DMS53 treated with DMSO at 0.1 percent for 48 hours (cell line): ENCODE measurements around the gene C1S.
A peak's percentile ranks its signal among the peaks of the same experiment; 100 is the strongest.
"Not testable (repeated sequence)": the region's sequence is repeated elsewhere in the genome, so short reads cannot be mapped to it uniquely, and the experiment has no call there.

Experiments used
- DNase-seq: peaks from one replicate; lab custom pipeline; 2025; ENCODE audit not compliant: unreplicated experiment; lab: John Stamatoyannopoulos, UW

Gene C1S

DNA sequence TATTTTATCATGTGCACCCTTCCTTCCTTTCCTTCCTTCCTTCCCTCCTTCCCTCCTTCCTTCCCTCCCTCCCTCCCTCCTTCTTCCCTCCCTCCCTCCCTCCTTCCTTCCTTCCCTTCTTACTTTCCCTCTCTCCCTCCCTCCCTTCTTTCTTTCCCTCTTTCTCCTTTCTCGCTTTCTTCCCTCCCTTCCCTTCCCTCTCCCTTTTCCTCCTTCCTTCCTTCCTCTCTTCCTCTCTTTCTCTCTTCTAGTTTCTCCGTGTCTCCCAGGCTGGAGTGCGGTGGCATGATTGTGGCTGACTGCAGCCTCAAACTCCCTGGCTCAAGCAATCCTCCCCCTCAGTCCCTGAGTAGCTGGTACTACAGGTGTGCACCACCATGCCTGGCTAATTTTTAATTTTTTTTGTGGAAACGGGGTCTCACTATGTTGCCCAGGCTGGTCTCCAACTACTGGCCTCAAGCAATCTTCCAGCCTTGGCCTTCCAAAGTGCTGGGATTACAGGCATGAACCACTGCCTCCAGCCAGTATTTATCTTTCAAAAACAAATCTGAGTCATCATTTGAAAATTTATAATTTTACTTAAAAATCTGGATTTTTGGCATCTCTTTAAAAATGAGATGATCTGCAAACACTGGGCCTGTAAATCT lies 40.7 kb downstream of the C1S start:
- DNase-seq: no peak

DNA sequence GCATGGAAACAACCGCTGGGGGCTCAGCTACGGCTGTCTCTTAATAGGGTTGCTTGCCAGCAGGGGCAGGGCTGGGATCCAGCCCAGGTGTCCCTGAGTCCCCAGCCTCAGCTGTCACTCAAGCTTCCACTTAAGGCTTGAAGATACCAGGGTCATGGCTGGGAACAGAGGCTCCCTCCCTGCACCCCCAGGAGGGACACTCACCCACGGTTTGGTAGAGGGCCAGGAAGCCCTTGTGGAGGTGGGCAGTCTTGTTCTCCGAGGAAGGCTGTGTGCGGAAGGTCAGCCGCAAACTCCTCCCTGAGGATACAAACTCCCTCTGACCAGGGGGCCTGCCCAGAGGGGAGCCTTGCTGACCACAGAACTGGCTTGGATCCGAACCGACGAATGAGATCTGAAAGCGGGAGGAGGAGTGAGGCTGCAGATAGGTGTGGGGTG lies 41.2 kb downstream of the C1S start:
- DNase-seq: no peak

DNA sequence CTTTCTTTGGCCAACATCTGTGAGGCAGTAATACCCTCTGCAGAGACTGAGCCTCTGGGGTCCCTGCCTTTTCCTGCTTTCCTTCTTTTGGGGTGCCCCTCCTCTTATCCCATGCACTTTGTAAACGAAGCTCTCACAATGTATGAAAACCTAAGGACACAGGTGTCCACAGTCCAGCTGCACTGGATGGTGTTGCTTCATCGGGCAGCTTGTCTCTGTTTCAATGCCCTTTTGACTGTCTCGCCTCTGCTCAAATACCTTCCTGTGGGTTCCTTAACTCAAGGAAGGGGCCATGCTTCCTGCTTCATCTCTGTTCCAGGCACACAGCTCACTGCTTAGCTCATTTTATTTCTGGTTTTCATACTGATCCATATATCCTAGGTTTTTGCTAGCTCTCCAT lies 42.1 kb downstream of the C1S start:
- DNase-seq: no peak

DNA sequence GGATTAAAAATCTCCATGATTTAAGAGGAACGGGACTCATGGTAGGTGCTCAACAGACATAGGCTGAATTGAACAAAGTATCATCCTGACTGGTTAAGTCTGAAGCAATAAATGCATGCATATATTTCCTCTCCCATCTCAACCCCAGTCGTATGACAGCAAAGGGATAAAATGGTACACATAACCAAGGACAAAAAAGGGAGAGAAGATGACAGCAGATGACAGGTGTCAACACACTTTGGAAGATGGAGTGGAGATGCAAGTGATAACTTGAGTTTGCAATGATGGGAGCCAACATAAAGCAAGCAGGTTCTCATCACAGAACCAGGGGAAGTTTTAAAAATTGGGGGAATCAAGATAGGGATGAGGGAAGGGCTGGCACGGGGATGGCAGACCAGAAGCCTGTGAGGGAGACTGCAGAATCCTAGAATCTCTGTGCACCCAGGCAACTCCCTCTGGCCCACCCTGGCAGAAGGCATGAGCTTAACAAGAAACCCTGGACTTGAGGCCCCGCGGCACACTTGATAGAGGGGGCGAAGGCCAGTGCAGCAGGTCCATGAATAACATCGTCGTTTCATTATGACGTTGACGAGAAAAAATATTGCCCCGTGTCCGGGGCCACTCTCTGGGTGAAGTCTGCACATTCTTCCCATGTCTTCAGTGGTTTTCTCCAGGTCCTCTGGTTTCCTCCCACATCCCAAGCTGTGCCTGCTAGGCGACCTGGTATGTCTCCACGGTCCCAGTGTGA lies 43.5 kb downstream of the C1S start:
- no peak for DNase-seq

DNA sequence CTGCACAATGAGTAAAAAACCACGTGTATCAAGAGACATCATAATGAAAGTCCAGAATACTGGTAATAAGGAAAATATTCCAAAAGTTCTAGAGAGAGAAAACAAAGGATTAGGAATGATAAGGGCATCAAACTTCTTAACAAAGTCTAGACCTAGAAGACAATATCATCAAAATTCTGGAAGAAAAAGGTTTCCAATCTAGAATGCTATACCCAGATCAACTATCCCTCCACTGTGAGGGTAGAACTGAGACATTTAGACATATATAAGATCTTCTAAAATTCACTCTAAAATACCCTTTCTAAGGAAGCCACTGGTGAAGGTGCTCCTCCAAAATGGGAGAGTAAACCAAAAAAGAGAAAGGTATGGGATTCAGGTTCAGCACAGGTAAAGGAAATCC lies 45.6 kb downstream of the C1S start:
- DNase-seq: no peak

DNA sequence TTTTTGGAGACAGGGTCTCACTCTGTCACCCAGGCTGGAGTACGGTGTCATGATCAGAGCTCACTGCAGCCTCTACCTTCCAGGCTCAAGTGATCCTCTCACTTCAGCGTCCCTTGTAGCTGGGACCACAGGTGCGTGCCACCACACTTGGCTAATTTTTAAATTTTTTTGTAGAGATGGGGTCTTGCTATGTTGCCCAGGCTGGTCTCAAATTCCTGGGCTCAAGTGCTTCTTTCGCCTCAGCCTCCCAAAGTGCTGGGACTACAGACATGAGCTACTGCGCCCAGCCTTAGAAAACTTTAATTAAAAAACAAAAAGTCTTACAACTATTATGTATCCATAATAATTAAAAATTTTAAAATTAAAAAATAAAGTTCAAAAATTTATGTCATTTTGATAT lies 46.7 kb downstream of the C1S start:
- not testable (repeated sequence) for DNase-seq

DNA sequence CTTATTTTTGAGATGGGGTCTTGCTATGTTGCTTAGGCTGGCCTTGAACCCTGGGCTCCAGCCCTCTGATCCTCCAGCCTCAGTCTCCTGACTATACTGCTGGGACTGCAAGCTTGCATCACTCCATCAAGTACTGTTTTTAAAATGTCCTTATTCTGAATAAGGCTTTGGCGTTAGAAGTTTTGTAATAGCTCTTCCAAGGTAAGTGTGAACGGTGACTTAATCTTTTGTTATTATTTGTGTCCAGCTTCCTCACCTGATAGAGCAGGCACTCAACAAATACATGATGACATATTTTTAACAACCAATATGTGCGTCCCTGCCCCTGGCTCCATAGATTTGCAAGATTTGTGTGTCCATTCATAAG lies 47.1 kb downstream of the C1S start:
- peak; percentile 19 for DNase-seq

DNA sequence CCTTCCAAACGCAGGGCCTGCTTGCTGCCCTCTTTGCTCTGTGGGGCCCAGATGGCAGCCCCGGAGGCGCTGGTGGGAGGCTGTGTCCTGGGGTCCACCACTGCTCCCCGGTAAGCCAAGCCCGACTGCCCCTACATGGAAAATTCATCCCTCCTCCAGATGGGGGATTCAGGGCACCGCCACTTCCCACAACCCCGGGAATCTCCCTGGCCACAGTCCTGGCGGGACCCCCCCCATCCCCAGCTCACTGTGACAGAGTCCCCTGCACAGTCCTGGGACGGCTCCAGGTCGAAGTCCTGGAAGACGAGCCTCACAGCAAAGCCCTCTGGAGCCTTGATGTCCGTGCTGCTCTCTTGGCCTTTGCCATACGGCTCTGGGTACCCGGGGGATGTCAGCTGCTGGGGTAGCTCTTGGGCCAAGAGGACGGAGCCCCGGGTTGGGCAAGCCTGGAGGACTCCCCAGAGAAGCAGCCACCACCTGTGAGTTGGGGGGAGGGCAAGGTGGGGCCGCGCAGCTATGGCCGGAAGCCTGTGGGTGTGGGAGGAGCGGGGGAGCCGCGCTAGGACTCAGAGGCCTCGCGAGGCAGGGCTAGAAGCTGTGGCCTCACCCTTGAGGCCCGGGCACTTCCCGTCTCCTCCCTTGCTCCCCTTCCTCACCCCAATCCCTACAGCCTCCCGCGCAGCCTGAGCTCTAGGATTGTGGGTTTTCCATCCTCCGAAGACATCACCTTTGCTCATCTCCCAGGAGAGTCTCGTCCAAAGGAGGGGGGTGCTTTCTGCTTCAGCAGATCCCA lies 47.7 kb downstream of the C1S start:
- DNase-seq: peak; percentile 71

DNA sequence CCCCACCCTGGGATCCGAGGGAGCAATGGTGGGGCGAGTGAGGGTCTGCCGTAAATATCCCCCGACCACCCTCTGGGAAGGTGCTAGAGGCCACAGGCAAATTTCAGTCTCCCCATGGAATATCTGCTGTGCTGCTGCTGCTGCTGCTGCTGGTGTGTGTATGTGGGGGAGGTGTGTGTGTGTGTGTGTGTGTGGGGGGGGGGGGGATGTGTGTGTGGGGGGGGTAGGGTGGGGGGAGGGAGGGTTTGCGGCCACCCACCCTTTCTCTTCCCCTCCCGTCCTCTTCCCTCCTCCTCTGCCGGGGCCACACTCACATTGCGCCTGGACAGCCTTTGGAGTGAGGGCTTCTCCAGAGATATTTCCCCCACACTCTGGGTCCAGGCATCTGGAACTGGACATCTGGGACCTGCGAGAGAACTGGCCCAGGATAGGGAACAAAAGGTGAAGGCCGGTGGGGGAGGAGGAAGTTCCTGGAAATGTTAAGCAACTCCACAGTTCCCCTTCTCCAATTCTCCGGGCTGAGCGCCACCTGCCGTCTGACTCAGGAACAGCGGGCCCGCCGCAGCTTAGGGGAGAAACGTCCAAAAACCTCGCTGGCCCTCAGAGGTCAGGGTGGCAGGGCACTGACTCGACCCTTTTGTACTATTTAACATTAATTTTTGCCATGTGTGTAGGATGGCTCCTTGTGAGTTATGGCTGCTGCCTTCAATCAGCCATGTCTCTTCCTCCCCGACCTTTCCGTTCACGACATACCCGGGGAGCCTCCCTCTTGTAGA lies 48.5 kb downstream of the C1S start, which contains the start of gene C1RL:
Gene C1RL (minus strand): TSS at position 419 of the 776 bp plus-strand sequence. CDS start 34 bp downstream, at position 385.
- peak; percentile 94 for DNase-seq

DNA sequence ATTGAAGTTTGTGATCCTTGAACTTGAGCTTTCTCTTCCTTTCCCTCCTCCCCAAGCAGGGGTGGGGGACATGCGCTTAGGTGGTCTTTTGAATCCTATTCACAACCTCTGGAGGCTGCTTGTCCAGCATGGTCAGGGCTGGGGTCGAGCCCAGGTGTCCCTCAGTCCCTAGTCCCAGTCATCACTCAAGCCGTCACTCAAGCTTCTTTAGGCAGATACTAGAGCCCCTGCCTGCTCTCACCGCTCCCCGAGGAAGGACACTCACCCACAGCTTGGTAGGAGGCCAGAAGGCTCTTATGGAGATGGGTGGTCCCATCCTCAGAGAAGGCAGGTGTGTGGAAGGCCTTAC lies 49.0 kb downstream of the C1S start:
- no peak for DNase-seq

DNA sequence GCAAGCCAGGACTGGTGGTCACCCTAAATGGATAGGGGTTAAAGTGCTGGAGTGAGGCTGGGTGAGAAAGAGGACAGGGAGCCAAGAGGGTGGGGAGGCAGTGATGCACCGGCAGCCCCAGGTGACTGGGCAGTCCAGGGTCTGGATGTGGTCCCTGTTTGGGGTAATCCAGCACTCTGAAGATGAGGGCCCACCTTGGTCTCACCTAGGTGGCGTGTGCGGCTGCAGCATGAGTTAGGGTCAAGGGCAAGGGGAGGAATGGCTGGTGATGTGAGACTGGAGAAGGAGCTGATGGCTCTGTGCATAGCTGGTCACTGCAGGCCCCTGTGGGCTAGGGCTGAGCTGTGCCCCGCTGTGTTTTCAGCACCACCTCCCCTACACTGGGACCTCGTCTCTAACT lies 50.1 kb downstream of the C1S start:
- no peak for DNase-seq

DNA sequence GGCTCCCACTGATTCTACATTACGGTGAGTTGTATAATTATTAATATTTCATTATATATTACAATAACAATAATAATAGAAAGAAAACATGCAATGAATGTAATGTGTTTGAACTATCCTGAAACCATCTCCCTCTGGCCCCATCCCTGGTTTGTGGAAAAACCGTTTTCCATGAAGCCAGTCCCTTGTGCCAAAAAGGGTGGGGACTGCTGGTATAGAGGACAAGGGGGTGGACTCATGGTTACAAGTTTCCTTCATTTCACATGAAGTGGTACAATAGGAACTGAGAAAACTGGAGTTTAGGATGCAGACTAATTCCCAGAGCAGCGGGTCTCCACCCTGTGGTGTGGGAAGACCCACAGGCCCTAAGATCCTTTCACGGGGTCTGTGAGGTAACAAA lies 51.5 kb downstream of the C1S start:
- DNase-seq: no peak

DNA sequence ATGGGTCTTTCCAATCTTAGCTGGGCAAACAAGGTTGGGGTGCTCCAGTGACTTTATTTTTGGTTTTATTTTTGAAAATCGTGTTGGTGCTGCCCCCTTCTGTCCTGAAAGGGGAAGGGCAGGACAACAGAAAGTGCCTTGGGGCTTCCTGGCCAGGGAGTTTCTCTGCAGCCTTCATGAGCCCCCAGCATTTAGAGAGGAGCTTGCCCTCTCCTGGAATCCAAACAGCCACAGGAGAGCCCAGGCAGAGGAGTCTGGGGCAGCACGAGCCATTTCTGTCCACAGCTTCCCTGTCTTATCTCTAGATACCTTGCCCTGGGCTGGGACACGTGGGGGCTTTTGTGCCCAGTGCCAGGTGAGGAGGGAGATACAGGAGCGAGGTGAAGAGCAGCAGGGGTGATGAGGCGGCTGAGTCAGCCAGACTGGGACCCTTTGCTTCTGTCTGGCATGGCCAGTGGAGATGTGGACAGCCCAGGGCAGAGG lies 52.9 kb downstream of the C1S start:
- DNase-seq: peak; percentile 46

DNA sequence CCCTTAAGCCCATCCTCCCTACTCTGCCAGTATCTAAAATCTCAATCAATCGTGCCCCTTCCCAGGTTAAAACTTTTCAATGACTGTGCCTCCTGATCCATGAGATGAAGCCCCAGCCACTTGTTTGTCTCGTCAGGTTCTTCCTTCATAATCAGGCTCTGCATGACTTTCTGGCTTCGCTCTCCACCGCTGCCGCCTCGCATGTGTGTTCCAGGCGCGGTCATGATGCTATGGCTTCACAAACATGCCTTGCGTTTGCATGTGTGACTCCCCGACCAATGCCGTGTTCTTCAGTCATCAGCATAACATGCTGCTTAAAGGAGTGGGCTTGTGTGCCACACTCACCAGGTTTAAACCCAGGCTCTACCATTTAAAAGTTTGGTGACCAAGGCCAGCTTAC lies 53.5 kb downstream of the C1S start:
- no peak for DNase-seq

DNA sequence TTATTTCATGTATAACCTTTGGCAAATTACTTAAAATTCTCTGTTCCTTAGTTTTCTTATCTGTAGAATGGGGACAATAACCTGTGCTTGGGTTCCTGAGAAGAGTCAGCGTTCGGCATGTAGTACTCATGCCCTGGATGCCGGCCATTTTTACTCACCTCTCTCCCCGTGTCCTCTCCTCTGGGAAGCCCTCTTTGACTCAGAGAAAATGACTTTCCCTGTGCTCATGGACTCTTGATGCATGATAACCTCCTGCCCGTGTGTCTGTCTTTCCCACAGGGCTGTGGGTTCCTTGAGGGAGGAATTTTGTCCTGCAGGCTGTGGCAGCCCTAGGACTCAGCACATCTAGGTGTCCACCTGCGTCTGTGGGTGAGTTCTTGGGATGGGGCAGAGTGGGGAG lies 54.3 kb downstream of the C1S start:
- DNase-seq: no peak

DNA sequence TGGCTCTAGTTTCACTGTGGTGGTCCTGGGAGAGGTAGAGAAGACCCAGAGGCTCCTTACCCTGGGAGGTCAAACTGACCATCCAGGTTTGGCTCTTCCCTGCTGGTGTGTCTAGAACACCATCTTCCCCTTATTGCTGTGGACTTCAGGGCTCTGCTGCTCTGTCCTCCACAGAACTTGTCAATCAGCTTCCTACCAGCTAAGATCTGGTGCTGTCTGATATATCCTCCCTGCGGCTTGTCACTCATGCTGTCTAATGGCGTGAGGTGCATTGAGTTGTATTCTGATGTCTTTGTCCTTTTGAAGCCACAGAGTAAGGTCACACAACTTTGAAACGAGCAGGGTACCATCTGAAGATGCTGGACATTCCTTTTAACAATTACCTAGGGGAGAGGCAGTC lies 55.7 kb downstream of the C1S start:
- no peak for DNase-seq

DNA sequence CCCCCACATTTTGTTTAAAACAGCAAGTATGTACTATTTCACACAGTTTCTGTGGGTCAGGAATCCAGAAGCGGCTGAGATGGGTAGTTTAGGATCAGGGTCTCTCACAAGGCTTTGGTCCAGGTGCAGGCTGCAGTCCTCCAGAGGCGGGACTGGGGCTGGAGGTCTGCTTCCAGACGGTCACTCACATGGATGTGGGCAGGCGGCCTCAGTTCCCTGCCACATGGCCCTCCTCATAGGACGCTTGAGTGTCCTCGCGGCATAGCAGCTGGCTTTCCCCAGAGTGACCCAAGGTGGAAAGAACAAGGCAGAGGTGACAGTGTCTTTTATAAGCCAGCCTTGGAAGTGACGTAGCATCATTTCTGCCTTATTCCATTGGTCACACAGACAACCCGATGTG lies 56.4 kb downstream of the C1S start:
- DNase-seq: no peak

DNA sequence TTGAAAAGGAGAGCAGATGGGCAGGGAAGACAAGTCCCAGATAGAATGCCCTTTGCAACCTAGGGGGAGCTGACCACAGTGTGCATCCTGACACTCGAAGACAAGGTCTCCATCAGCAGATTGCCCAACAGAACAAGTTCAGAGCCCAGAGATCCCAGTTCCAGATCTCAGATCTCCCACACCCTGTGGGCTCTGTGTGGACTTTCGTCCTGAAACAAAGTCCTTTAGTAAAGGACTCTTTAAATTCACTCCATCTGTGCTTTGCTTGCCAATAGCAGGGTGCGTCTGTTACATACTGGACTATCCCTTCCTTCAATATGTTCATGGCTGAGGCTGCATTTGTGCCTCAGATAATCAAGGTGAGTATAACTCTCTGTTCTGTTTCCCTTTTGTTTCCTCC lies 57.2 kb downstream of the C1S start:
- DNase-seq: no peak

DNA sequence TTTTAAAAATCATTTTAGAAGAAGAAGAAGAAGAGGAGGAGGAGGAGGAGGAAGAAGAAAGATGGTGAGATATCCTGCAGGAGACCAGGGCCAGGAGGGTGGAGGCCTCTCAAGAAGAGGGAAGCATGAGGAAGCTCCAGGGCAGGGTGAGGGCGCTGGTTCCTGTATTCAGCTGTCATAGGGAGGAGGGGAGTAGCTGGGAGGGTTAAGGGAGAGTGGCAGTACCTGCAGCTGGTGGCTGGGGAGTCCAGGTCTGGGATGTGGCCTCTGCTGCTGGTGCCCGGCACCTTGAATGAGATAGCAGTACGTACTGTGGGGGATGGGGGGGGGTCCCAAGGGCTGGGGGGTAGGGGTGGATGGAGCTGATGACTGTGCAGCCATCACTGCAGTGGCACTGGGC lies 58.4 kb downstream of the C1S start:
- DNase-seq: no peak

DNA sequence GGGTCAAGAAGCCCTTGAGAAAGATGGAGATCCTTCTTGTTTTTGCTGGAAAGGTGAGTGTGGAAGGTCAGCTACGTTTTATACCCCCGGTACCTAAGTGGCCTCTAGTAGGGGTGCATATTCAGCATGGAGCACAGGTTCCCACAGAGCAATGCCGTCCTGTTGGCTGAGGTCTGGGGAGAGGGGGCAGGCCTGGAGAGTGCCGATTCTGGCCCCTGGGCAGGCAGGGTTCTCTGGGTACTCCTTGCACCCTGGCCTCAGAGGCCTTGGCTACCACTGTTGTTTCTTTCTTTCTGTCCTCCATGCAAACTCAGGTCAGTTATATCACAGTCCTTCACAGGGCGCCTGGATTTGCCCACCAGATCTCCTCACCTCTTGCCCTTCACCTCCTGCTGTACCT lies 59.6 kb downstream of the C1S start:
- no peak for DNase-seq
